ENCODE measurements around the gene SCN5A.

The SCN5A gene

GRCh38 chr3:38649500-38650247, at the start of gene SCN5A:
Gene SCN5A (minus strand): TSS chr3:38649687. CDS start chr3:38633307, 16,380 bp downstream.
- DNase-seq, result peak; percentile 56 to 71

GRCh38 chr3:38698760-38699159, 49.3 kb upstream of the SCN5A start:
- DNase-seq, result no peak

DNA sequence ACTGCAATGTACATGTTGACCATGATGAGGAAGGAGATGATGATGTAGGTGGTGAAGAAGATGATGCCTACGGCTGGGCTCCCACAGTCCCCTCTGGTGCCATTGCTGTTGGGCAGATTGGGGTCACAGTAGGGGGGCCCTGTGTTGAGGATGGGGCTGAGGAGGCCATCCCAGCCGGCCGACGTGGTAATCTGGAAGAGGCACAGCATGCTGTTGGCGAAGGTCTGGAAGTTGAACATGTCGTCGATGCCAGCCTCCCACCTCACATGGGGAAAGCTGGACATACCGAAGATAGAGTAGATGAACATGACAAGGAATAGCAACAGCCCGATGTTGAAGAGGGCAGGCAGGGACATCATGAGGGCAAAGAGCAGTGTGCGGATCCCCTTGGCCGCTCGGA, 48.6 kb upstream of the SCN5A start:
- no peak for DNase-seq

GRCh38 chr3:38696034-38696433, 46.5 kb upstream of the SCN5A start:
- no peak for DNase-seq

DNA sequence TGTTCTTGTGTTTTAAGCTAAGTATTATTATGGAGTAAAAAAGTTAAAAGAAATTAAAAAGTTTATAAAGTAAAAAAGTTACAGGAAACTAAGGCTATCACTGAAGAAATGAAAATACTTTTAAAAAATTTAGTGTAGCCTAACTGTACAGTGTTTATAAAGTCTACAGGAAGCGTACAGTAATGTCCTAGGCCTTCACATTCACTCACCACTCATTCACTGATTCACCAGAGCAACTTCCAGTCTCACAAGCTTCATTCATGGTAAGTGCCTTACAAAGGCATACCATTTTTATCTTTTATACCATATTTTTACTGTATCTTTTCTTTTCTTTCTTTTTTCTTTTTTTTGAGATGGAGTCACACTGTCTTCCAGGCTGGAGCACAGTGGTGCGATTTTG, 40.7 kb upstream of the SCN5A start:
- no peak for DNase-seq

DNA sequence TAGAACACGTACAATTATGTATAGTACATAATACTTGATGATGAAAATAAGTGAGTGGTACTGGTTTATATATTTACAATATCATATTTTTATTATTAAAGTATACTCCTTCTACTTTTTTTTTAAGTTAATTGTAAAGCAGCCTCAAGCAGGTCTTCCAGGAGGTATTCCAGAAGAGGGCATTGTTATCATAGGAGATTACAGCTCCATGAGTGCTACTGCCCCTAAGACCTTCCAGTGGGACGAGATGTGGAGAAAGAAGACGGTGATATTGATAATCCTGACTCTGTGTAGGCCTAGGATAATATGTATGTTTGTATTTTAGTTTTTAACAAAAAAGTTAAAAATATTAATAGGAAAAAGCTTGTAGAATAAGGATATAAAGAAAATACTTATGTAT, 40.3 kb upstream of the SCN5A start:
- DNase-seq, result no peak

DNA sequence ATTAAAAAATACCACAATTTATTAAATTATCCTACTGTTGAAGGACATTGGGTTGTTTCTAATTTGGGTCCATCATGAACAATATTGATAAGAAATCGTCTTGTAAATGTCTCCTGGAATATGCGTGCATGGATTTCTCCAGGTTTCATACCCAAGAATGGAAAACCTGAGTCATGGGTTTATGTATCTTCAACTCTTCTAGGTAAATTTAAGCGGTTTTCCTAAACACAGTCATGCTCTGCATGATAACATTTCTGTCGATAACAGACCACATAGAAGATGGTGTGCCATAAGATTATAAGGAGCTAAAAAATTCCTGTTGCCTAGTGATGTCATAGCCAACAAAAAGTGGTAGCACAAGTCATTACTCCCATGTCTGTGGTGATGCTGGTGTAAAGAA, 39.9 kb upstream of the SCN5A start:
- DNase-seq, result no peak

GRCh38 chr3:38687321-38687720, 37.8 kb upstream of the SCN5A start:
- no peak for DNase-seq

DNA sequence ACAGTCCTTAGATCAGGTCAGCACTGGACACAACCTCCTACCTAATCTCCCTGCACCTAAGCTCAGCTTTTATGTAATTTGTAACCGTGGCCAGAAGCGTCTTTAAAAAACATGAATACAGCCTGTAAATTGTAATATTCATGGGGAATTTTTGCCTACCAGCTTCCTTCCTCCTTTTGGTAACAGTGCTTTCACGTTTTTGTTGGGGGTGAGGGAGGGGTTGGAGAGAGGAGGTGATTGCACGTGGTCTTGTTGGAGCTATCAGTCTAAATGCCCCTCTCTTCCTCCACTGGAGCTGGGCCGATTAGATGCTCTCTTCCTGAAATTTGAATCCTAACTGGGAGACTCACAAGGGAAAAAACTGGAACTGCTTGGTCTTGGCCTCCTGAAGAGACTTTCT, 35.1 kb upstream of the SCN5A start:
- DNase-seq, result no peak

- DNase-seq, result no peak
These were observed 20.2 kb upstream of the SCN5A start for GRCh38 chr3:38669668-38670067.

DNA sequence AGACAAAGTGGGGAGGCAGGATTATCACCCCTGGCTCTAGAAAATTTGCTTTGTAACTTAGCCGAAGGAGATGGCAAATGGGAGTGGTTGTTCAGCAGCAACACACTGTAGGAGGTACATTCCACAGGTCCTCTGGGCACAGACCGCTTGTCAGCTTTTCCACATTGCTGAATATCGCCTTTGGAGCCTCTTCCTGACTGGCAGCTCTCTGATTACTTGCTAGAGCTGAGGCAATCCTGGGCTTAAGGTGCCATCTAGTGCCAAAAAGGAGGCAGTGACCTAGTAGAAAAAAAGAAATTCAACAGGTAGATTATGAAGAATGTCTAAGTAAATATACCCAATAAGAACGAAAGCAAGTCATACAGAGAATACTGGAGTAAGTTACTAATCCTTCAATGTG, 13.1 kb upstream of the SCN5A start:
- no peak for DNase-seq

DNA sequence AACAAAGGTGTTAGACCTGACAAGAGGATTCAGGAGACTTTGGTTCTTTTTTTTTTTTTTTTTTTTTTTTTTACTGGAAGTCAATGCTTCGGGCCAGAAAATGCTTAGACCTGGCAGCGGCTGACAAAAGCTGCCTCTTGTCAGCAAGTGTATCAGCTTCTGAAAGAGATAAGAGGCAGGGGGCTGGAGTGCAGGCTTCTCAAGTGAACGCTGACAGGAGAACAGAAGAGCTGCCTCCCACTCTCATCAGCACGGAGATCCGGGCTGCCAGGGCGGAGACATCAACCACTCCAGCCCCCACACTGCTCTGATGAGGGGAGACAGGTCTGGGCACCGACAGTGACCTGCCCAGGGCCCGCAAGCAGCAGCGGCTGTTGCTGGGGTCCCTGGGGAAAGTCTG, 9.4 kb upstream of the SCN5A start:
- DNase-seq, result no peak

DNA sequence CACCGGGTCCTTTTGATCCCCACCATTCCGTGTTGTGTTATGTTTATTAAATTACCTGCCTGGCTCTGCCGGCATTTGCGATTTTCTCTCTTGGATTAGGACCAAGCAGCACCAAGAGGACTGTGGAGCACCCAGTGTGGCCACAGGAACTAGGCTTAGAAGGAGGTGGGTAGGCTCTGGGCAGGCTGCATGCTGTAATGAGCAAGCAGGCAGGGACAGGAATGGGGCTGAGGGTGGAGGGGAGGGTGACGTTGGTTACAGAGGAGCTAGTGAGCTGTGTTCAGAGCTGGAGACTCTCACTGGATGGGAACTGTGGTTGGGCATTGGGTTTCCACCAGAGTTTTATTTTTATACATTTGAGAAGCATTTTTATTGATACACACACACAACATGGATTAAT, 7.9 kb upstream of the SCN5A start:
- DNase-seq, result no peak

- peak in 1 of 2 donors; percentile 18 for DNase-seq
These were observed 6.3 kb upstream of the SCN5A start for GRCh38 chr3:38655708-38656300.

GRCh38 chr3:38653685-38654537, 4.4 kb upstream of the SCN5A start:
- no peak for DNase-seq

GRCh38 chr3:38652934-38653333, 3.4 kb upstream of the SCN5A start:
- no peak for DNase-seq

DNA sequence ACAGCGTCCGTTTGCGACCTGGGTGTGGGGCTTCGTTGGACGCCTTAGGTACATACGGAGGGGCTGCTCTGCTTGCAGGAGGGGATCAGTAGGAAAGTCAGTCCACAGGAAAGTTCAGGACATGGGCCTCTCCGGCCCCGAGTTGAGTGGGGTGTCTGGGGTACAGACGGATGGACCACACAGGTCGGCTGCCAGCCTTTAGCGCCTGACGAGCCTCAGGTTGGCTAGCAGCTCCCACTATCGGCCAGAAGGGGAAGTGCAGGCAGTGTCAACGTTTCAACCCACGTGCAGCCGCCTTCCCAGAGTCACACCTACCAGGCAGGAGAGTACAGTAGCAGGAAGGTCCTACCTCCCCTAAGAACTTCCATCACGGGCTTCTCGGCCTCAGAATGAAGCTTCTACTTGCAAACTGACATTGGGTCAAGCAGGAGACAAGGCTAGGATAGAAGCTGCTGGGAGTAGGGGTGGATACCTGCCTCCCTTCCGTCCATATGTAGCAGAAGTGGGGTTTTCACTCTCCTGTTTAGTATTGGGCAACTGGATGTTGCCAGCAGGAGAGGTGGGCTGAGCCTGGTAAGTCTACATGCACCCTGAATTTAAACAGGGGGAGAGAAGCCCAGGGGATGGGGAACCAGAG, 1.8 kb upstream of the SCN5A start:
- peak; percentile 66 to 70 for DNase-seq

- peak in 1 of 2 donors; percentile 12 for DNase-seq
These were observed 913 bp upstream of the SCN5A start for GRCh38 chr3:38650248-38650951.

DNA sequence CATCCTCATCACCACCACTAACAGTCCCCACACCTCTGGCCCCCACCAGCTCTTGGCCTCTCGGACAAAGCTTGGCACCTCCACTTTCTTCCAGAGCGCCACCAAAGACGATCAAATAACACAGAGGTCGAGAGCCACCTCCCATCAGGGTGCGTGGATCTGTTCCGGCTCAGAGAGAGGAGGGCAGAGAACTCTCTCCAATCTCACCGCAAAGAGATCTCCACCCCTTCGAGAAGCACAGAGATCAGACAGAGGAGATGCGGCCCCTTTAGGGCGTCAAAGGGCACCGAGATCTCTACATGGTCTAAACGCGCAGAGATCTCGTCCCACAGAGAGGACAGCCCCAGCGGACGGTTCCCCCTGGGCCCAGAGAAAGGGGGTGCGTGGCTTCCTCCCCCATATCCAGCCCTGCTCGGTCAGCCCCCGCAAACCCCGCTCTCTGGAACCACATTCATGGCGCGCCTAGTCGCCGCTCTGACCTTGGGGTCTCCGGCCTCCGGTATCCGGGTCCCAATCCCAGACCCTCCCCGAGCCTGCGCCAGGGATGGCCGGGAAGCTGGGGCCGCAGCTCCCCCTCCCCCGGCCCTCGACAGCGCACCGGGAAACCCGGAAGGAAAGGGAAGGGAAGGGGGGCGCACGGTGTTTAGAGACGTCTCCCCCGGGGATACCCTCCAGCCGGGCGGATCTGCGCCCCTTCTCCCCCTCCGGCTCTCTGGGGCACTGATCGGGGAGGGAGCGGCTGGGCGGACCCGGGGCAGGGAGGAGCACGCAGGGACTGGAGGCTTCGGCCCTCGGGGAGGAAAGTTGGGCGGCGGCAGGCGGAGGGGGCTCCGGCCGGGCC, 608 bp downstream of the SCN5A start:
- DNase-seq, result peak in 1 of 2 donors; percentile 6

DNA sequence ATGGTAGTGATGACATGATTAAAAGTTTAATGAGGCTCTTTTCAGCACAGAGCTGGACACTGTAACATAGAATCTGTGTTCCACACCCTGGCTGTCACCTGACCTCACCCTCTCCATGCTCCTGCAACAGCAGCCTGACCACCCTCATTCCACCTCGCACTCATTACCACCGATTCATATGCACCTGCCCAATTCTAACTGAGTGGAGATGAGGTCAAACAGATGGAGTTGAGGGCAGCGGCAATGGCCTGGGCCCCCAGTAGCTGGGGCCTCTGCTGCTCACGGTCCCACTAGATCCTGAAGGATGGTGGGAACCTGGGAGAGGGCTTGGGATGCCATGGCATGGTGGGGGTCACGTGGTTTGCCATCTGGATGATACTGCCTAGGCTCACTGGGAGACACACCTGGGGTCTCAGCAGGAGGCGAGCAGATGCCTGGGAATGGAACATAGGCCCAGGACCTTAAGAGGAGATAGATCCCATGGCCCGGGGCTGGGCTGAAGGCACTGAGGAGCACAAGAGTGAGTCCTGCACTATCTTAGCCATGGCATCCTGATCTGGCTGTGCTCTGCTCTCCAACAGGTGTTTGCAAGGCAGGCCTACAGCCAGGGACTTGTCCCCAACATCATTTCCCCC, 1.3 kb downstream of the SCN5A start:
- DNase-seq, result no peak
